SK-N-SH treated with all-trans-retinoic acid at 6 μM for 48 hours (cell line): ENCODE data around the gene FARS2.

Experiments
- ARNTL ChIP-seq: fragments of 450-650 bp; formaldehyde crosslinking; IDR thresholded peaks from 2 replicates; pipeline ENCODE4 v1.5.0; 2020; ENCODE audit warnings: low read depth, mild to moderate bottlenecking, moderate library complexity, borderline replicate concordance
- BACH2 ChIP-seq: fragments of 250-450 bp; sonication (Bioruptor Pico); IDR thresholded peaks from 2 replicates; pipeline ENCODE4 v1.9.0; 2021; ENCODE audit warnings: mild to moderate bottlenecking, borderline replicate concordance
- CREB5 ChIP-seq: fragments of 250-450 bp; sonication (Bioruptor Pico); IDR thresholded peaks from 2 replicates; pipeline ENCODE4 v1.5.1; 2020; ENCODE audit warnings: low read depth, mild to moderate bottlenecking, moderate library complexity
- ESRRG ChIP-seq: fragments of 250-450 bp; sonication (Bioruptor Pico); IDR thresholded peaks from 2 replicates; pipeline ENCODE4 v1.6.1; 2021; ENCODE audit warnings: mild to moderate bottlenecking
- PATZ1 ChIP-seq: fragments of 250-450 bp; sonication (Bioruptor Pico); IDR thresholded peaks from 2 replicates; pipeline ENCODE4 v1.8.0; 2020; ENCODE audit warnings: mild to moderate bottlenecking, moderate library complexity, borderline replicate concordance
- POU6F1 ChIP-seq: fragments of 250-450 bp; sonication (Bioruptor Pico); IDR thresholded peaks from 2 replicates; pipeline ENCODE4 v1.8.0; 2021; ENCODE audit warnings: low read depth, mild to moderate bottlenecking, moderate library complexity, borderline replicate concordance
- PPARA ChIP-seq: fragments of 250-450 bp; sonication (Bioruptor Pico); IDR thresholded peaks from 2 replicates; pipeline ENCODE4 v1.5.0; 2020; ENCODE audit warnings: mild to moderate bottlenecking, borderline replicate concordance
- RARB ChIP-seq: fragments of 250-450 bp; sonication (Bioruptor Pico); IDR thresholded peaks from 2 replicates; pipeline ENCODE4 v1.8.0; 2021; ENCODE audit warnings: mild to moderate bottlenecking, moderate library complexity
- SNAI2 ChIP-seq: fragments of 250-450 bp; sonication (Bioruptor Pico); IDR thresholded peaks from 2 replicates; pipeline ENCODE4 v1.5.0; 2020; ENCODE audit warnings: mild to moderate bottlenecking, moderate library complexity
- ZFP30 ChIP-seq: fragments of 450-650 bp; formaldehyde crosslinking; IDR thresholded peaks from 2 replicates; pipeline ENCODE4 v1.5.0; 2022; ENCODE audit warnings: mild to moderate bottlenecking, moderate library complexity
- ZNF565 ChIP-seq: fragments of 450-650 bp; formaldehyde crosslinking; conservative IDR thresholded peaks from 2 replicates; pipeline ENCODE4 v1.5.0; 2020; ENCODE audit warnings: low read depth, mild to moderate bottlenecking, moderate library complexity

- TF ChIP-seq ARNTL (no peak), PPARA (CRISPR knock-in tag) (no peak), ZFP30 (CRISPR knock-in tag) (no peak), PATZ1 (CRISPR knock-in tag) (no peak), RARB (CRISPR knock-in tag) (no peak), BACH2 (no peak), ESRRG (CRISPR knock-in tag) (no peak), SNAI2 (CRISPR knock-in tag) (no peak), ZNF565 (CRISPR knock-in tag) (no peak), POU6F1 (CRISPR knock-in tag) (no peak), CREB5 (CRISPR knock-in tag) (no peak)
Observed at GRCh38 chr6:5260111-5260620, 1.1 kb upstream of the FARS2 start.
